Right lobe of liver (tissue), 6 donors: Measurements from ENCODE around the gene ALDH5A1. TPM values are rescaled to one million over a fixed set of nuclear protein-coding genes. Genes with fewer than 3 reads are reported as not detected.

ENCODE experiments used
- ATAC-seq, 4 donors: fragments of 200-7000 bp; cut with Tn5 transposase; one replicate each; pipeline ENCODE4 v1.9.1; 2020; ENCODE audit warnings: mild to moderate bottlenecking in 4 of 4, moderate library complexity in 4 of 4
- DNase-seq, 3 donors: peaks; one replicate each; pipeline ENCODE4 v3.0.0-alpha.2; 2020
- H3K27ac ChIP-seq, 3 donors: fragments of 200-600 bp; one replicate each; pipeline ENCODE4 v1.8.0; 2022
- H3K27me3 ChIP-seq, 2 donors: fragments of 200-600 bp; one replicate each; pipeline ENCODE4 v1.8.0; 2022
- H3K36me3 ChIP-seq, 4 donors: fragments of 200-600 bp; sonication (generic) in 1 of 4; one replicate each; pipeline versions ENCODE4 v1.5.1 to v1.8.0; 2017 to 2022; ENCODE audit warnings: control low read depth in 1 of 4
- H3K4me1 ChIP-seq, 4 donors: fragments of 200-600 bp; sonication (generic) in 1 of 4; one replicate each; pipeline versions ENCODE4 v1.5.1 to v1.8.0; 2017 to 2022; ENCODE audit warnings: control low read depth in 1 of 4
- H3K4me3 ChIP-seq, 3 donors: fragments of 200-600 bp; one replicate each; pipeline ENCODE4 v1.8.0; 2022
- H3K9me3 ChIP-seq, 4 donors: fragments of 200-600 bp; sonication (generic) in 1 of 4; one replicate each; pipeline versions ENCODE4 v1.5.1 to v1.8.0; 2017 to 2022; ENCODE audit warnings: control low read depth in 1 of 4
- CTCF ChIP-seq, 4 donors: fragments of 200-600 bp in 3 of 4; fragments of 450-650 bp in 1 of 4; IDR thresholded peaks; one replicate each; pipeline versions ENCODE4 v1.5.1 to v1.8.0; 2016 to 2022; ENCODE audit warnings: antibody characterized with exemption in 4 of 4, mild to moderate bottlenecking in 2 of 4
- POLR2A ChIP-seq: fragments of 450-650 bp; IDR thresholded peaks from one replicate; pipeline ENCODE4 v1.6.1; 2017; ENCODE audit warnings: antibody characterized with exemption, mild to moderate bottlenecking
- WGBS: methylation state at CpG from one replicate; pipeline ENCODE4 v1.1.6; 2018; ENCODE audit warnings: low coverage, low lambda C conversion rate; ENCODE audit not compliant: insufficient coverage; ENCODE audit errors: missing lambda C conversion rate; 5-methylcytosine and 5-hydroxymethylcytosine counted together
- intact Hi-C, 2 donors: fragments of 100-400 bp; cut with DNase I; formaldehyde crosslinking; loops; one replicate each; pipeline versions ENCODE4 v1.11.2 to v1.14.1; 2022
- total RNA-seq, 6 experiments: library from RNA; depleted of rRNA in 2 of 6; stranded (reverse); fragments of >200 nt in 2 of 6; fragmentation: NEBNext Ultra II Directional in 3 of 6; extraction: Animal tissue kit (Norgen Biotek cat#: 25700) in 3 of 6; gene quantifications; one replicate each; pipeline versions ENCODE4 v1.1.0 to v1.2.4, GENCODE V29; 2016 to 2023
- donor health status: DM: no; HTN: yes; CAD: no.
- donor health status: DM: no; HTN: no; CAD: no.
- donor health status: DM: no; HTN: no; CAD: no.
- donor health status: DM: no; HTN: yes; CAD: no.
- donor health status: DM: no; HTN: yes; CAD: no.

Gene ALDH5A1
- total RNA-seq, 6 experiments from 2014 or later, result 24.2 to 71.0 (median 47.2) TPM

- no peaks in the 10 kb centered on the region for H3K4me1 ChIP-seq
- TF ChIP-seq CTCF (IDR thresholded peaks at IDR 0.05) (no peak), POLR2A (no peak)
- no peak overlapping the region for H3K4me3 ChIP-seq
- ATAC-seq (no peak), DNase-seq (no peak)
- WGBS, result 100% methylated on average over 1 of the region's 1 CpG
- no peaks in the 10 kb centered on the region for H3K9me3 ChIP-seq
- peaks cover 0 to 33% (median 3%) of the 10 kb centered on the region in 4 donors for H3K36me3 ChIP-seq
- no peaks in the 10 kb centered on the region for H3K27me3 ChIP-seq
- H3K27ac ChIP-seq, result no peak overlapping the region
- intact Hi-C loops, result no loop called here
These were observed 17.7 kb upstream of the ALDH5A1 start for GRCh38 chr6:24477070-24477469.

DNA sequence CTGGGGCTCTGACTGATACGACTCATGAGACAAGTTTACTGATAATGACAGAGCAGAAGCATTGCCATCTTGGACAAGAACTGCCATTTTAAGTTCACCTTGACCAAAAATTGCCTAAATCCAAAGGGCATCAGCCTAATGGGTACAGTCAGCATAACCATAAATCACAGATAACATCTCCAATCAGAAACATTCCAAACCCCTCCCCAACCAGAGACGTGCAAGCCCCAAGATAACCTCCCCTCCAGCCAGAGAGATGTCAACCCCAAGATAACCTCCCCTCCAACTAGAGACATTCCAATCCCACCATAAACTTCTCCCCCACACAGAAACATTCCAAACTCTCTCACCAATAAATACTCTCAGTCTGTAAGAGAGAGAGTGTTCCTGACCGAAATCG lies 15.9 kb upstream of the ALDH5A1 start:
- WGBS, result 74% methylated on average over 4 of the region's 4 CpGs
- H3K27me3 ChIP-seq, result no peaks in the 10 kb centered on the region
- ATAC-seq, result no peak

DNA sequence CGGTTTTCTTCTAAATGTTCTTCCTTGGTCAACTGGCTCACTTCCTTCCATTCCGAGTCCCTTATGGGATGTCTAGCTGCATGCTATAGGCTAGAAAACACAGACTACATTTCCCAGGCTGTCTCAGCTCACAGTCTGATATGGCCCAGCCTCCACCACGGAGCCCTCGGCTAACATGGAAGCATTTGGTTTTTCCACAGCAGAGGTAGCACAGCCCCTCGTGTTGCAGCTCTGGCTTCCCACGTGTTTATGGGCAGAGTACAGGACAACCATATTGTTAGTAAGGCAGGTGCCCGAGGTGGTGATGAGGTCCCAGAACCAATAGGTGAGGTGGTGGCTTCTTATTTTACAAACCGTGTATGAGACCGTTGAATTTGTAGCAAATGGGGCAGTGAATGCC lies 14.1 kb upstream of the ALDH5A1 start:
- 82% methylated on average over 6 of the region's 9 CpGs for WGBS
- TF ChIP-seq POLR2A (no peak), CTCF (IDR thresholded peaks at IDR 0.05) (no peak)
- H3K4me1 ChIP-seq, result no peaks in the 10 kb centered on the region
- peaks cover 0 to 44% (median 3%) of the 10 kb centered on the region in 4 donors for H3K36me3 ChIP-seq
- no peaks in the 10 kb centered on the region for H3K27me3 ChIP-seq
- no peak for DNase-seq
- no peaks in the 10 kb centered on the region for H3K9me3 ChIP-seq
- no peak for ATAC-seq
- no peak overlapping the region for H3K4me3 ChIP-seq
- H3K27ac ChIP-seq, result no peak overlapping the region
- intact Hi-C loops, result no loop called here

More for the DNA sequence above, 15.9 kb upstream of the ALDH5A1 start:
- intact Hi-C loops, result no loop called here
- peaks cover 0 to 43% (median 3%) of the 10 kb centered on the region in 4 donors for H3K36me3 ChIP-seq
- no peak overlapping the region for H3K27ac ChIP-seq
- DNase-seq, result no peak
- no peak overlapping the region for H3K4me3 ChIP-seq
- no peaks in the 10 kb centered on the region for H3K9me3 ChIP-seq
- no peaks in the 10 kb centered on the region for H3K4me1 ChIP-seq
- TF ChIP-seq CTCF (IDR thresholded peaks at IDR 0.05) (no peak), POLR2A (no peak)

DNA sequence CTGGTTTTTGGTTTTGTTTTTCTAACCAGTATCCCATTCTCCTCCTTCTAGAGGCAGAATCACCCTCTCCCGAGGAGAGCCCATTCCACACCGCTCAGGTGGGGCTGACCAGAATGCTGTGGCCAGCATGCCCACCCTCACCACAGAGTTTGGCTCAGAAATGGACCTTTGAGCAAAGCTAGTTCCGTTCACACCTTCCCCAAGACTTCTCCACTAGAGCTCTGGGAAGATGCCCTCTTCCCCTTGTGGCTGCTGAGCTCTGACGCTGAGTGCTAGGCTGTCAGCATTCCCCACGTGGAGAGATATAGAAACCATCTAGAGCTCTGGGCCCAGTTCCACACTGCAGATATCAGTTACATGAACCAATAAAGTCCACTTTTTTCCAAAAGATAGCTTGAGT lies 13.3 kb upstream of the ALDH5A1 start:
- Histone ChIP-seq H3K4me1 (no peaks in the 10 kb centered on the region), H3K27ac (no peak overlapping the region), H3K4me3 (no peak overlapping the region), H3K27me3 (no peaks in the 10 kb centered on the region), H3K36me3 (peaks cover 0 to 41% (median 3%) of the 10 kb centered on the region in 4 donors), H3K9me3 (no peaks in the 10 kb centered on the region)
- ATAC-seq (no peak), DNase-seq (no peak)
- intact Hi-C loops, result no loop called here
- TF ChIP-seq POLR2A (no peak), CTCF (IDR thresholded peaks at IDR 0.05) (no peak)
- 86% methylated on average over 2 of the region's 5 CpGs for WGBS
